ENCODE data around the gene RAD51B. TPM values are rescaled to one million over a fixed set of nuclear protein-coding genes. Genes with fewer than 3 reads are reported as not detected.

Gene RAD51B
- total and polyA plus RNA-seq, 2 experiments from 2014 or later = 10.1 to 18.0 TPM

- Histone ChIP-seq H2AFZ (peak overlapping the region; percentile 10), H3K79me2 (no peaks in the 10 kb centered on the region), H3K27me3 (no peaks in the 10 kb centered on the region), H3K4me2 (no peak overlapping the region), H3K27ac (peak overlapping the region; percentile 4), H3K9me2 (replicated peaks; ENCODE audit: insufficient read depth) (no peaks in the 10 kb centered on the region), H3K9me3 (ENCODE audit: low read depth) (no peaks in the 10 kb centered on the region), H4K20me1 (ENCODE audit: insufficient read depth, poor library complexity, severe bottlenecking) (no peaks in the 10 kb centered on the region), H3K4me1 (ENCODE audit: insufficient read depth) (peaks cover 49% of the 10 kb centered on the region), H3K36me3 (replicated peaks; ENCODE audit: insufficient read depth, low read depth) (no peaks in the 10 kb centered on the region), H3K4me3 (no peak overlapping the region)
- WGBS (ENCODE audit: low lambda C conversion rate, missing lambda C conversion rate) = 50% methylated on average over 1 of the region's 1 CpG
- no peak for DNase-seq (ENCODE audit: low spot score)
- TF ChIP-seq EZH2phosphoT487 (IDR thresholded peaks at IDR 0.05; ENCODE audit: low read depth, severe bottlenecking, unreplicated experiment) (no peak), EZH2 (IDR thresholded peaks at IDR 0.05; ENCODE audit: borderline replicate concordance) (no peak), CTCF (IDR thresholded peaks at IDR 0.05; ENCODE audit: poor library complexity) (no peak)
These were observed 417.2 kb downstream of the RAD51B start for GRCh38 chr14:68236582-68237458.

- Histone ChIP-seq H3K27ac (no peak overlapping the region), H3K4me1 (ENCODE audit: insufficient read depth) (peaks cover 48% of the 10 kb centered on the region), H3K4me3 (no peak overlapping the region), H4K20me1 (ENCODE audit: insufficient read depth, poor library complexity, severe bottlenecking) (no peaks in the 10 kb centered on the region), H3K79me2 (no peaks in the 10 kb centered on the region), H2AFZ (no peak overlapping the region), H3K9me2 (replicated peaks; ENCODE audit: insufficient read depth) (no peaks in the 10 kb centered on the region), H3K4me2 (no peak overlapping the region), H3K27me3 (no peaks in the 10 kb centered on the region), H3K36me3 (replicated peaks; ENCODE audit: insufficient read depth, low read depth) (no peaks in the 10 kb centered on the region), H3K9me3 (ENCODE audit: low read depth) (no peaks in the 10 kb centered on the region)
- TF ChIP-seq EZH2 (IDR thresholded peaks at IDR 0.05; ENCODE audit: borderline replicate concordance) (no peak), CTCF (IDR thresholded peaks at IDR 0.05; ENCODE audit: poor library complexity) (no peak), EZH2phosphoT487 (IDR thresholded peaks at IDR 0.05; ENCODE audit: low read depth, severe bottlenecking, unreplicated experiment) (no peak)
- WGBS (ENCODE audit: low lambda C conversion rate, missing lambda C conversion rate) = 76% methylated on average over 1 of the region's 1 CpG
- no peak for DNase-seq (ENCODE audit: low spot score)
These were observed 419.0 kb downstream of the RAD51B start for GRCh38 chr14:68238551-68238950.

GRCh38 chr14:68238976-68239375 lies 419.4 kb downstream of the RAD51B start:
- no peak overlapping the region for H3K4me2 ChIP-seq
- peak overlapping the region; percentile 90 for H3K27ac ChIP-seq
- no peak for TF ChIP-seq EZH2 (IDR thresholded peaks at IDR 0.05; ENCODE audit: borderline replicate concordance)
- no peak for TF ChIP-seq EZH2phosphoT487 (IDR thresholded peaks at IDR 0.05; ENCODE audit: low read depth, severe bottlenecking, unreplicated experiment)
- TF ChIP-seq CTCF (IDR thresholded peaks at IDR 0.05; ENCODE audit: poor library complexity) = no peak
- no peak for DNase-seq (ENCODE audit: low spot score)
- no peaks in the 10 kb centered on the region for H3K9me2 ChIP-seq (replicated peaks; ENCODE audit: insufficient read depth)
- no peaks in the 10 kb centered on the region for H3K36me3 ChIP-seq (replicated peaks; ENCODE audit: insufficient read depth, low read depth)
- H2AFZ ChIP-seq = no peak overlapping the region
- H3K79me2 ChIP-seq = no peaks in the 10 kb centered on the region
- peaks cover 53% of the 10 kb centered on the region for H3K4me1 ChIP-seq (ENCODE audit: insufficient read depth)
- H3K4me3 ChIP-seq = no peak overlapping the region
- H3K27me3 ChIP-seq = no peaks in the 10 kb centered on the region
- WGBS (ENCODE audit: low lambda C conversion rate, missing lambda C conversion rate) = 80% methylated on average over 3 of the region's 3 CpGs
- H3K9me3 ChIP-seq (ENCODE audit: low read depth) = no peaks in the 10 kb centered on the region
- H4K20me1 ChIP-seq (ENCODE audit: insufficient read depth, poor library complexity, severe bottlenecking) = no peaks in the 10 kb centered on the region

Measured in hepatocyte (in vitro differentiated cells).